Measurements from ENCODE around the gene PROZ. TPM values are rescaled to one million over a fixed set of nuclear protein-coding genes. Genes with fewer than 3 reads are reported as not detected.

PROZ gene
- total and polyA plus RNA-seq, 9 of the 15 experiments (the other 6 are each of a cell fraction or from before 2014, with no cell fraction given): not detected

GRCh38 chr13:113142876-113143275 is 15.6 kb upstream of the PROZ start:
- H3K79me2 ChIP-seq (ENCODE audit: control insufficient read depth, insufficient read depth, low read length): no peaks in the 10 kb centered on the region
- 17% methylated on average over 3 of the region's 7 CpGs for WGBS (ENCODE audit: insufficient coverage, low coverage, missing lambda C conversion rate)
- H3K4me2 ChIP-seq (ENCODE audit: insufficient read depth, low read length): no peak overlapping the region
- H3K9ac ChIP-seq (ENCODE audit: insufficient read depth in 1 of 2, low read depth in 2 of 2, low read length in 2 of 2): no peak overlapping the region
- intact Hi-C loops (cut with micrococcal nuclease): no loop called here
- ChIA-PET POLR2A (no interaction called here), CTCF (ENCODE audit: low intra/inter-chr PET ratio) (no interaction called here)
- no peak overlapping the region for H3K27ac ChIP-seq (ENCODE audit: extremely low read depth, low read depth, low read length)
- no TSS peak for BruUV-seq (replicated peaks)
- H3K4me1 ChIP-seq (replicated peaks in 1 of 2; ENCODE audit: control insufficient read depth in 2 of 2, insufficient read depth in 2 of 2, low read length in 2 of 2): peaks cover 5 to 14% of the 10 kb centered on the region in 2 experiments; a peak in 3 of 5 replicates
- H2AFZ ChIP-seq (ENCODE audit: low read depth, low read length): no peak overlapping the region
- no peaks in the 10 kb centered on the region for H4K20me1 ChIP-seq (replicated peaks; ENCODE audit: control insufficient read depth, insufficient read depth, low read length)
- H3K36me3 ChIP-seq (ENCODE audit: control insufficient read depth, insufficient read depth, low read length): no peaks in the 10 kb centered on the region
- TF ChIP-seq EHMT2 (IDR thresholded peaks at IDR 0.05) (no peak), USF1 (CRISPR knock-in tag; IDR thresholded peaks at IDR 0.05) (no peak), POLR2G (IDR thresholded peaks at IDR 0.05; ENCODE audit: low read depth, low read length) (no peak), MEF2D (tag; conservative IDR thresholded peaks at IDR 0.05; ENCODE audit: low read depth) (no peak), ZBTB8A (IDR thresholded peaks at IDR 0.05; ENCODE audit: partially characterized antibody) (no peak)
- TF ChIP-seq, protein P1, sequence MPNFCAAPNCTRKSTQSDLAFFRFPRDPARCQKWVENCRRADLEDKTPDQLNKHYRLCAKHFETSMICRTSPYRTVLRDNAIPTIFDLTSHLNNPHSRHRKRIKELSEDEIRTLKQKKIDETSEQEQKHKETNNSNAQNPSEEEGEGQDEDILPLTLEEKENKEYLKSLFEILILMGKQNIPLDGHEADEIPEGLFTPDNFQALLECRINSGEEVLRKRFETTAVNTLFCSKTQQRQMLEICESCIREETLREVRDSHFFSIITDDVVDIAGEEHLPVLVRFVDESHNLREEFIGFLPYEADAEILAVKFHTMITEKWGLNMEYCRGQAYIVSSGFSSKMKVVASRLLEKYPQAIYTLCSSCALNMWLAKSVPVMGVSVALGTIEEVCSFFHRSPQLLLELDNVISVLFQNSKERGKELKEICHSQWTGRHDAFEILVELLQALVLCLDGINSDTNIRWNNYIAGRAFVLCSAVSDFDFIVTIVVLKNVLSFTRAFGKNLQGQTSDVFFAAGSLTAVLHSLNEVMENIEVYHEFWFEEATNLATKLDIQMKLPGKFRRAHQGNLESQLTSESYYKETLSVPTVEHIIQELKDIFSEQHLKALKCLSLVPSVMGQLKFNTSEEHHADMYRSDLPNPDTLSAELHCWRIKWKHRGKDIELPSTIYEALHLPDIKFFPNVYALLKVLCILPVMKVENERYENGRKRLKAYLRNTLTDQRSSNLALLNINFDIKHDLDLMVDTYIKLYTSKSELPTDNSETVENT (CRISPR knock-in tag; IDR thresholded peaks at IDR 0.05): no peak
- TF ChIP-seq, protein P2, sequence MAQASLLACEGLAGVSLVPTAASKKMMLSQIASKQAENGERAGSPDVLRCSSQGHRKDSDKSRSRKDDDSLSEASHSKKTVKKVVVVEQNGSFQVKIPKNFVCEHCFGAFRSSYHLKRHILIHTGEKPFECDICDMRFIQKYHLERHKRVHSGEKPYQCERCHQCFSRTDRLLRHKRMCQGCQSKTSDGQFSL (CRISPR knock-in tag; IDR thresholded peaks at IDR 0.05): no peak
- TF ChIP-seq, protein P2 (tag; IDR thresholded peaks at IDR 0.05): no peak
- no peaks in the 10 kb centered on the region for H3K9me1 ChIP-seq (ENCODE audit: control insufficient read depth, insufficient read depth, low read length)
- no peak overlapping the region for H3K4me3 ChIP-seq
- ATAC-seq (no peak), DNase-seq (ENCODE audit: extremely low read depth in 1 of 4, low spot score in 3 of 4) (no peak), FAIRE-seq (no peak)
- H3K27me3 ChIP-seq (ENCODE audit: control insufficient read depth in 2 of 2, insufficient read depth in 2 of 2, low read length in 2 of 2): peaks cover 19 to 36% of the 10 kb centered on the region in 2 experiments; a peak in 4 of 5 replicates
- no peaks in the 10 kb centered on the region for H3K9me3 ChIP-seq (replicated peaks; ENCODE audit: control insufficient read depth, insufficient read depth, low read depth, low read length)
- in situ Hi-C loops (cut with MboI): no loop called here

Measured in K562 (cell line).